Endothelial cell of umbilical vein (primary cell): ENCODE data around the gene ACSF3. TPM values are rescaled to one million over a fixed set of nuclear protein-coding genes. Genes with fewer than 3 reads are reported as not detected.

ENCODE experiments used
- BruUV-seq: library from RNA; stranded (reverse); fragments of 400-500 nt; replicated peaks from 2 replicates; lab custom pipeline; 2021; lab: Mats Ljungman, UMichigan
- CTCF ChIA-PET: fragments of 300-600, 350-600 bp; sonication (Branson Sonifier 250); formaldehyde crosslinking; loops from one replicate; lab custom pipeline; 2021; ENCODE audit warnings: antibody characterized with exemption, inconsistent platforms; lab: Charles Lee
- POLR2A ChIA-PET: fragments of 300-600, 350-600 bp; sonication (Branson Sonifier 250); formaldehyde crosslinking; loops from one replicate; lab custom pipeline; 2021; ENCODE audit warnings: antibody characterized with exemption, inconsistent platforms; lab: Charles Lee
- DNase-seq: peaks from one replicate; pipeline ENCODE4 v3.0.0-alpha.2; 2011; ENCODE audit warnings: low read depth, low spot score
- FAIRE-seq: peaks from 2 replicates; lab custom pipeline; 2011; peaks lifted over from hg19 to GRCh38; lab: Jason Lieb, UNC
- H2AFZ ChIP-seq: 2 replicates; pipeline ENCODE4 v1.6.0; 2012; ENCODE audit warnings: low read depth, low read length, control low read depth, inconsistent platforms
- H3K27ac ChIP-seq: 2 replicates; pipeline ENCODE4 v1.5.1; 2011; ENCODE audit warnings: low read depth, mild to moderate bottlenecking, control low read depth, low read length, moderate library complexity; ENCODE audit not compliant: insufficient read depth
- H3K27me3 ChIP-seq, 2 experiments: 2 replicates each; pipeline versions ENCODE4 v1.6.0 to v1.6.1; 2011; ENCODE audit warnings: low read length in 2 of 2, mixed read lengths in 1 of 2; ENCODE audit not compliant: control insufficient read depth in 2 of 2, insufficient read depth in 2 of 2
- H3K36me3 ChIP-seq, 2 experiments: 2 replicates in 1 of 2; 3 replicates in 1 of 2; pipeline ENCODE4 v1.5.1; 2011; ENCODE audit warnings: low read length in 2 of 2, mild to moderate bottlenecking in 1 of 2, moderate library complexity in 1 of 2; ENCODE audit not compliant: control insufficient read depth in 2 of 2, insufficient read depth in 2 of 2; ENCODE audit errors: extremely low read depth in 1 of 2
- H3K4me1 ChIP-seq: 3 replicates; pipeline ENCODE4 v1.5.1; 2011; ENCODE audit warnings: mild to moderate bottlenecking, low read length; ENCODE audit not compliant: control insufficient read depth, insufficient read depth; ENCODE audit errors: extremely low read depth
- H3K4me2 ChIP-seq: 2 replicates; pipeline ENCODE4 v1.6.1; 2011; ENCODE audit warnings: low read length, control low read depth, mixed read lengths; ENCODE audit not compliant: insufficient read depth
- H3K4me3 ChIP-seq, 3 experiments: fragments of 200-600 bp in 1 of 3; sonication (generic), shearing (Covaris generic) in 1 of 3; replicated peaks in 1 of 3; 2 replicates each; pipeline ENCODE4 v1.5.1; 2011 to 2016; ENCODE audit warnings: control low read depth in 3 of 3, low read length in 3 of 3, mild to moderate bottlenecking in 2 of 3, inconsistent platforms in 1 of 3, low read depth in 1 of 3, moderate library complexity in 1 of 3; ENCODE audit not compliant: insufficient read depth in 1 of 3
- H3K79me2 ChIP-seq: 2 replicates; pipeline ENCODE4 v1.6.0; 2012; ENCODE audit warnings: low read length, inconsistent platforms; ENCODE audit not compliant: control insufficient read depth, insufficient read depth
- H3K9ac ChIP-seq: replicated peaks from 2 replicates; pipeline ENCODE3; 2011; ENCODE audit warnings: low read length, control low read depth; ENCODE audit not compliant: insufficient read depth; ENCODE audit errors: extremely low read depth
- H3K9me1 ChIP-seq: replicated peaks from 3 replicates; pipeline ENCODE4 v1.6.0; 2011; ENCODE audit warnings: mild to moderate bottlenecking, low read length; ENCODE audit not compliant: control insufficient read depth, insufficient read depth; ENCODE audit errors: extremely low read depth
- H3K9me3 ChIP-seq: replicated peaks from 2 replicates; pipeline ENCODE4 v1.5.1; 2012; ENCODE audit warnings: low read length, inconsistent platforms; ENCODE audit not compliant: control insufficient read depth, insufficient read depth
- H4K20me1 ChIP-seq: replicated peaks from 2 replicates; pipeline ENCODE3; 2011; ENCODE audit warnings: mild to moderate bottlenecking, low read length; ENCODE audit not compliant: control insufficient read depth, insufficient read depth; ENCODE audit errors: extremely low read depth
- EZH2 ChIP-seq: IDR thresholded peaks from 2 replicates; pipeline ENCODE4 v1.6.1; 2012; ENCODE audit warnings: borderline replicate concordance, low read depth, mild to moderate bottlenecking, moderate library complexity, low read length, inconsistent platforms; ENCODE audit not compliant: severe bottlenecking
- FOS ChIP-seq: IDR thresholded peaks from 2 replicates; pipeline ENCODE4 v1.6.1; 2011; ENCODE audit warnings: mild to moderate bottlenecking, low read length, moderate library complexity, borderline replicate concordance; ENCODE audit not compliant: insufficient read depth
- GATA2 ChIP-seq: IDR thresholded peaks from 2 replicates; pipeline ENCODE4 v1.7.0; 2011; ENCODE audit warnings: low read depth, mild to moderate bottlenecking, moderate library complexity, mixed read lengths, low read length; ENCODE audit not compliant: insufficient read length, insufficient read depth
- JUN ChIP-seq: IDR thresholded peaks from 2 replicates; pipeline ENCODE4 v1.6.1; 2011; ENCODE audit warnings: borderline replicate concordance, low read depth; ENCODE audit not compliant: insufficient read length, insufficient read depth
- MYC ChIP-seq: IDR thresholded peaks from one replicate; pipeline ENCODE4 v1.6.1; 2011; ENCODE audit warnings: mild to moderate bottlenecking, low read depth, low read length
- POLR2A ChIP-seq: IDR thresholded peaks from 2 replicates; pipeline ENCODE4 v1.6.1; 2012; ENCODE audit warnings: low read depth, mild to moderate bottlenecking, control low read depth, low read length
- POLR2AphosphoS5 ChIP-seq: IDR thresholded peaks from 2 replicates; pipeline ENCODE4 v1.6.1; 2012; ENCODE audit warnings: low read depth, mild to moderate bottlenecking, control low read depth, low read length, moderate library complexity; ENCODE audit not compliant: insufficient read depth
- dilution Hi-C: fragments of 300-500 bp; cut with MboI; formaldehyde crosslinking; loops from one replicate; pipeline ENCODE4 v1.15.0; 2019; ENCODE audit warnings: low sequenced_read_pairs; ENCODE audit not compliant: extremely low pct_ligation_motif_present
- intact Hi-C: fragments of 100-400 bp; cut with micrococcal nuclease; formaldehyde crosslinking; loops from one replicate; pipeline ENCODE4 v1.10.0; 2022
- polyA plus RNA-seq, 4 experiments: library from polyadenylated mRNA; depleted of rRNA in 3 of 4; stranded (reverse) in 3 of 4; unstranded in 1 of 4; fragments of >200 nt; gene quantifications; 2 replicates each; pipeline versions ENCODE4 v1.2.1 to v1.2.3, GENCODE V29; 2011 to 2012; ENCODE audit warnings: missing spikeins in 1 of 4
- total RNA-seq: library from RNA; stranded (reverse); gene quantifications from 2 replicates; pipeline ENCODE4 v1.2.3, GENCODE V29; 2021
- TF ChIP-seq, protein P1 (sequence below): IDR thresholded peaks from 2 replicates; pipeline ENCODE4 v1.6.1; 2011; ENCODE audit not compliant: insufficient read depth, insufficient read length
- TF ChIP-seq, protein P2 (sequence below), 2 donors: IDR thresholded peaks; 1 replicate in 1 of 2; 2 replicates in 1 of 2; pipeline ENCODE4 v1.5.1; 2011; ENCODE audit warnings: low read length in 2 of 2, mild to moderate bottlenecking in 2 of 2, moderate library complexity in 2 of 2, control low read depth in 1 of 2, inconsistent platforms in 1 of 2, low read depth in 1 of 2; ENCODE audit not compliant: insufficient read depth in 1 of 2; ENCODE audit errors: extremely low read depth in 1 of 2

The ACSF3 gene
- total and polyA plus RNA-seq, 2 donors (not counting 3 experiments of a cell fraction or from before 2014, with no cell fraction given): 18.6 to 33.2 TPM

GRCh38 chr16:89104930-89105571, 11.4 kb downstream of the ACSF3 start:
- H3K36me3 ChIP-seq: peaks cover 7 to 38% of the 10 kb centered on the region in 2 experiments
- H3K9me1 ChIP-seq: no peaks in the 10 kb centered on the region
- no peaks in the 10 kb centered on the region for H4K20me1 ChIP-seq
- H3K4me2 ChIP-seq: no peak overlapping the region
- intact Hi-C loops (no loop called here), dilution Hi-C loops (no loop called here)
- BruUV-seq: no TSS peak
- CTCF ChIA-PET: no interaction called here
- H3K4me1 ChIP-seq: no peaks in the 10 kb centered on the region
- no peaks in the 10 kb centered on the region for H3K79me2 ChIP-seq
- POLR2A ChIA-PET: no interaction called here
- H3K4me3 ChIP-seq: no peak overlapping the region
- DNase-seq (no peak), FAIRE-seq (no peak)
- TF ChIP-seq, protein P1, sequence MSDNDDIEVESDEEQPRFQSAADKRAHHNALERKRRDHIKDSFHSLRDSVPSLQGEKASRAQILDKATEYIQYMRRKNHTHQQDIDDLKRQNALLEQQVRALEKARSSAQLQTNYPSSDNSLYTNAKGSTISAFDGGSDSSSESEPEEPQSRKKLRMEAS: no peak
- TF ChIP-seq MYC: no peak
- no peak for TF ChIP-seq POLR2AphosphoS5
- TF ChIP-seq JUN: no peak
- no peak for TF ChIP-seq GATA2
- TF ChIP-seq EZH2: no peak
- no peaks in the 10 kb centered on the region for H3K9me3 ChIP-seq
- H3K27me3 ChIP-seq: no peaks in the 10 kb centered on the region
- H3K27ac ChIP-seq: no peak overlapping the region
- H2AFZ ChIP-seq: no peak overlapping the region
- no peak overlapping the region for H3K9ac ChIP-seq

- H3K4me1 ChIP-seq: no peaks in the 10 kb centered on the region
- no peaks in the 10 kb centered on the region for H3K79me2 ChIP-seq
- CTCF ChIA-PET: no interaction called here
- BruUV-seq: no TSS peak
- H3K36me3 ChIP-seq: peaks cover 7 to 38% of the 10 kb centered on the region in 2 experiments
- DNase-seq (no peak), FAIRE-seq (no peak)
- H3K27ac ChIP-seq: no peak overlapping the region
- dilution Hi-C loops: no loop called here
- H3K9ac ChIP-seq: no peak overlapping the region
- no peak overlapping the region for H2AFZ ChIP-seq
- H3K9me1 ChIP-seq: no peaks in the 10 kb centered on the region
- H3K27me3 ChIP-seq: no peaks in the 10 kb centered on the region
- POLR2A ChIA-PET: no interaction called here
- intact Hi-C loops: no loop called here
- H4K20me1 ChIP-seq: no peaks in the 10 kb centered on the region
- no peak overlapping the region for H3K4me2 ChIP-seq
- no peaks in the 10 kb centered on the region for H3K9me3 ChIP-seq
- H3K4me3 ChIP-seq: no peak overlapping the region
- no peak for TF ChIP-seq POLR2AphosphoS5
- no peak for TF ChIP-seq POLR2A
- TF ChIP-seq JUN: no peak
- TF ChIP-seq, protein P1: no peak
- TF ChIP-seq FOS: no peak
- TF ChIP-seq, protein P2, sequence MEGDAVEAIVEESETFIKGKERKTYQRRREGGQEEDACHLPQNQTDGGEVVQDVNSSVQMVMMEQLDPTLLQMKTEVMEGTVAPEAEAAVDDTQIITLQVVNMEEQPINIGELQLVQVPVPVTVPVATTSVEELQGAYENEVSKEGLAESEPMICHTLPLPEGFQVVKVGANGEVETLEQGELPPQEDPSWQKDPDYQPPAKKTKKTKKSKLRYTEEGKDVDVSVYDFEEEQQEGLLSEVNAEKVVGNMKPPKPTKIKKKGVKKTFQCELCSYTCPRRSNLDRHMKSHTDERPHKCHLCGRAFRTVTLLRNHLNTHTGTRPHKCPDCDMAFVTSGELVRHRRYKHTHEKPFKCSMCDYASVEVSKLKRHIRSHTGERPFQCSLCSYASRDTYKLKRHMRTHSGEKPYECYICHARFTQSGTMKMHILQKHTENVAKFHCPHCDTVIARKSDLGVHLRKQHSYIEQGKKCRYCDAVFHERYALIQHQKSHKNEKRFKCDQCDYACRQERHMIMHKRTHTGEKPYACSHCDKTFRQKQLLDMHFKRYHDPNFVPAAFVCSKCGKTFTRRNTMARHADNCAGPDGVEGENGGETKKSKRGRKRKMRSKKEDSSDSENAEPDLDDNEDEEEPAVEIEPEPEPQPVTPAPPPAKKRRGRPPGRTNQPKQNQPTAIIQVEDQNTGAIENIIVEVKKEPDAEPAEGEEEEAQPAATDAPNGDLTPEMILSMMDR (IDR thresholded peaks at IDR 0.05; ENCODE audit: extremely low read depth in 1 of 2, insufficient read depth in 1 of 2, low read depth in 1 of 2, low read length in 2 of 2): no peak
- no peak for TF ChIP-seq EZH2
Observed at GRCh38 chr16:89105599-89106151, 12.0 kb downstream of the ACSF3 start.
